WERI-Rb-1 (cell line): ENCODE data around the gene LARGE1.

Experiments
- DNase-seq: peaks from one replicate; pipeline ENCODE4 v3.0.0-alpha.2; 2020
- H3K27ac ChIP-seq: fragments of 250-450 bp; sonication (Bioruptor Pico); 2 replicates; pipeline ENCODE4 v1.5.1; 2020; ENCODE audit warnings: mild to moderate bottlenecking, moderate library complexity
- H3K27me3 ChIP-seq: fragments of 250-450 bp; sonication (Bioruptor Pico); 2 replicates; pipeline ENCODE4 v1.5.1; 2021; ENCODE audit warnings: mild to moderate bottlenecking, low read depth, moderate library complexity; ENCODE audit not compliant: insufficient read depth, severe bottlenecking
- H3K36me3 ChIP-seq: fragments of 250-450 bp; sonication (Bioruptor Pico); 2 replicates; pipeline ENCODE4 v1.5.1; 2020; ENCODE audit warnings: mild to moderate bottlenecking, moderate library complexity
- H3K4me3 ChIP-seq: 2 replicates; pipeline ENCODE4 v1.5.1; 2011; ENCODE audit warnings: low read depth, mild to moderate bottlenecking, control low read depth, low read length
- H3K9me3 ChIP-seq: fragments of 250-450 bp; sonication (Bioruptor Pico); 2 replicates; pipeline ENCODE4 v1.5.1; 2021; ENCODE audit warnings: mild to moderate bottlenecking, moderate library complexity; ENCODE audit not compliant: severe bottlenecking
- TF ChIP-seq, protein P1 (sequence below): IDR thresholded peaks from 2 replicates; pipeline ENCODE4 v1.5.1; 2011; ENCODE audit warnings: low read depth, mild to moderate bottlenecking, control low read depth, inconsistent platforms, low read length

The LARGE1 gene

DNA sequence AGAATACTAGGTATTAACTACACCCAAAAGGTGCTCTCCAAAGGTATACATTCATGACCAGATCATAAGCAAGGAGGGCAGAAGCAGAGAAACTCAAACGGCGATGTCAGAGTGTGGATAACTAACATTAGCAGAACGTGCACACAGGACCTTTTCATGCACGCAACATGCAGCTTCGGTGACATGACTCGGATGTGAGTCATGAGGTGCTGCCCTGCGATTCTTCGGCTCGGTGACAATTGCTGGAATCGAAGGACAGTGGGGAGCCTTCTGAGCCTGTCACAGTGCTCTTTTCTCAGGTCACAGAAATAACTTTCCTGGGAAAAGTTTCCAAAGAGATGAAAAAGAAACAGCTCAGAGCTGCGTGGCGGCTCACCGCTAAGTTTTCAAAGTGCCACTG lies 443.6 kb downstream of the LARGE1 start:
- H3K4me3 ChIP-seq = no peak overlapping the region
- no peak for DNase-seq
- H3K9me3 ChIP-seq = no peaks in the 10 kb centered on the region
- H3K36me3 ChIP-seq = no peaks in the 10 kb centered on the region
- TF ChIP-seq, protein P1, sequence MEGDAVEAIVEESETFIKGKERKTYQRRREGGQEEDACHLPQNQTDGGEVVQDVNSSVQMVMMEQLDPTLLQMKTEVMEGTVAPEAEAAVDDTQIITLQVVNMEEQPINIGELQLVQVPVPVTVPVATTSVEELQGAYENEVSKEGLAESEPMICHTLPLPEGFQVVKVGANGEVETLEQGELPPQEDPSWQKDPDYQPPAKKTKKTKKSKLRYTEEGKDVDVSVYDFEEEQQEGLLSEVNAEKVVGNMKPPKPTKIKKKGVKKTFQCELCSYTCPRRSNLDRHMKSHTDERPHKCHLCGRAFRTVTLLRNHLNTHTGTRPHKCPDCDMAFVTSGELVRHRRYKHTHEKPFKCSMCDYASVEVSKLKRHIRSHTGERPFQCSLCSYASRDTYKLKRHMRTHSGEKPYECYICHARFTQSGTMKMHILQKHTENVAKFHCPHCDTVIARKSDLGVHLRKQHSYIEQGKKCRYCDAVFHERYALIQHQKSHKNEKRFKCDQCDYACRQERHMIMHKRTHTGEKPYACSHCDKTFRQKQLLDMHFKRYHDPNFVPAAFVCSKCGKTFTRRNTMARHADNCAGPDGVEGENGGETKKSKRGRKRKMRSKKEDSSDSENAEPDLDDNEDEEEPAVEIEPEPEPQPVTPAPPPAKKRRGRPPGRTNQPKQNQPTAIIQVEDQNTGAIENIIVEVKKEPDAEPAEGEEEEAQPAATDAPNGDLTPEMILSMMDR = no peak
- no peak overlapping the region for H3K27ac ChIP-seq
- no peaks in the 10 kb centered on the region for H3K27me3 ChIP-seq

DNA sequence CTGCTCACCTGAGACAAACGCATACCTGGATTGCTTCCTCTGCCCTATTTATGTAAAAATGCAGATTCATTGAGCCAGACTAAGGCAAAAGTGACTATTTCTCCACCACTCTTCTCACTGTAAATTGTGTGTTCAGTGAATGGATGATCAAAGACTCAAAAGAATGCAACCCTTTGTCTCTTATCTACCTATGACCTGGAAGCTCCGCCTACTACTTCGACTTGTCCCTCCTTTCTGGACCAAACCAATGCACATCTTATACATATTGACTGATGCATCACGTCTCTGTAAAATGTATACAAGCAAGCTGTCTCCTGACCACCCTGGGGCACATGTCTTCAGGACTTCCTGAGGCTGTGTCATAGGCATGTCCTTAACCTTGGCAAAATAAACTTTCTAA lies 444.1 kb downstream of the LARGE1 start:
- H3K9me3 ChIP-seq = no peaks in the 10 kb centered on the region
- no peak overlapping the region for H3K4me3 ChIP-seq
- no peaks in the 10 kb centered on the region for H3K36me3 ChIP-seq
- no peaks in the 10 kb centered on the region for H3K27me3 ChIP-seq
- DNase-seq = no peak
- H3K27ac ChIP-seq = no peak overlapping the region
- TF ChIP-seq, protein P1 = no peak

DNA sequence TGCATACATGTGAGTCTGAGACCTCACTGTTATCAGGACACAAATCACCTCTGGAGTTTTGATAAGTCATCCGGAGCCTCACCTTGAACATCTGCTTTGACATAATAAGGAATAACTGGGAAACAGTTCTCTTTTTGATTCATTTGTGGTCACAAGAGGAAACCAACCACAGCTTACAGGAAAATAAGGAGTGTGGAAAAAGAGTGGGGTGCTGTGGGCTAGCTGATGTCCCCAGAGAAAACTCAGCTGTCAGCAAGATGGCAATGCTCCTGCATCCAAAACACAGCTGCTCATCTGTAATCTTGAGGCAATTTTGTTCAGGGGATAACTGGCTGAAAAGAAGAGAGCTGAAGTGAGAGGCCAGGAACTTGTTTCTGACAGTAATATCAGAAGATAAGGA lies 445.7 kb downstream of the LARGE1 start:
- no peaks in the 10 kb centered on the region for H3K9me3 ChIP-seq
- no peaks in the 10 kb centered on the region for H3K27me3 ChIP-seq
- no peak overlapping the region for H3K4me3 ChIP-seq
- TF ChIP-seq, protein P1 = no peak
- no peak overlapping the region for H3K27ac ChIP-seq
- DNase-seq = no peak
- no peaks in the 10 kb centered on the region for H3K36me3 ChIP-seq

DNA sequence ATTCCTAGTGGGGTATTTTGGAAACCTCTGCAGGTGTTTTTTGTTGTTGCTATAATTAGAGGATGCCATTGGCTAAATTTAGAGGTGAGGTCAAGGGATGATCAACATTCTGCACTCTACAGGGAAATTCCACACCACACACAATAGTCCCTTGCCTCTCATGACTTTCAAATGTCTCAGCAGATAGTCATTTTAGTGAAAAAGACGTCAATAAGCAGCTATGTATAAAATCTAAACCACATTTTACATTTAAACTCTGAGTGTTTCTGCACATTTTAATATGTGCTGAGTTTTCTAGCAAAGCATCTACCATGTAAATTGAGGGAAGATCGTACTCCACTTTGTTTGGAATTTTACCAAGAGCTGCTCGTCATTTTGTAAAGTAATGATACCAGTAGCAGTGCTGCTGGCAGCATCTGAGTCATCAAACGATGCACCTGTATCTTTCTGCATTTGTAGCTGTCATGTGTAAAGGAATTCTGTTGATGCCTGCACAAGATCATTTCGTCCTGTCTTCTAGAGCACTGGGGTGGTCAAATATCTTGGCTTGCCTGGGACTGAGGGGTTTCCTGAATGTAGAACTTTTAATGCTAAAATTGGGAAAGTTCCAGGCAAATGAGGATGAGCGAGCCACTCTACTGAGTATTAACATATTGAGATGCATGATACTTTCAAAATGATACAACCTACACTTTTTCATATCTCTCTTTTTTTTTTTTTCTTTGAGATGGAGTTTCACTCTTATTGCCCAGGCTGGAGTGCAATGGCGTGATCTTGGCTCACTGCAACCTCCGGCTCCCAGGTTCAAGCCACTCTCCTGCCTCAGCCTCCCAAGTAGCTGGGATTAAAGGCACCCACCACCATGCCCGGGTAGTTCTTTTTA lies 447.6 kb downstream of the LARGE1 start:
- Histone ChIP-seq H3K4me3 (no peak overlapping the region), H3K27ac (no peak overlapping the region), H3K27me3 (no peaks in the 10 kb centered on the region), H3K9me3 (no peaks in the 10 kb centered on the region), H3K36me3 (no peaks in the 10 kb centered on the region)
- TF ChIP-seq, protein P1 = no peak
- DNase-seq = no peak

DNA sequence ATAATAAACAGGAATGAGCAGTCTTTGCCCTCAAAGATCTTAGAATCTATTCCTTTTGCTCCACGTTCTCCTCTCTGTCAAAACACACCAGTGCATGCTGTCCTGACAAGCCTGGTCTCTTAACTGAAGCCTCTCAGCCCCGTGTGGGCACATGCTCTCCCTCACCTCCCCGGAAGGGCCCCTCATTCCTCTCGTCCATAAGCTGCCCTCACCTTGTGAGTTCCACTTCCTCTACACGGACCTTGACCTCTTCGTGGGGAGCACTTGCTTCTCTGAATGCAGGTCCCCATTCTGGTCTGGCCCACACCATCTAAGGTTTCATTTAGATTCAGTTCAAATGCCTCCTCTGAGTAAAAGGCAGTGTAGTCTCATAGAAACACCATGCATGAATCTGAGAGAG lies 449.8 kb downstream of the LARGE1 start:
- H3K27me3 ChIP-seq = no peaks in the 10 kb centered on the region
- TF ChIP-seq, protein P1 = no peak
- H3K27ac ChIP-seq = no peak overlapping the region
- H3K9me3 ChIP-seq = no peaks in the 10 kb centered on the region
- H3K4me3 ChIP-seq = no peak overlapping the region
- H3K36me3 ChIP-seq = no peaks in the 10 kb centered on the region
- DNase-seq = no peak
